IPS-NIHi7 (cell line): ENCODE data around the gene ZMYND19.
A peak's percentile ranks its signal among the peaks of the same experiment; 100 is the strongest.
"Not testable (repeated sequence)": the region's sequence is repeated elsewhere in the genome, so short reads cannot be mapped to it uniquely, and the experiment has no call there.

ENCODE experiments used
- DNase-seq: peaks from one replicate; pipeline ENCODE4 v3.0.0; 2012; ENCODE audit warnings: mixed read lengths; ENCODE audit errors: extremely low spot score

Gene ZMYND19

DNA sequence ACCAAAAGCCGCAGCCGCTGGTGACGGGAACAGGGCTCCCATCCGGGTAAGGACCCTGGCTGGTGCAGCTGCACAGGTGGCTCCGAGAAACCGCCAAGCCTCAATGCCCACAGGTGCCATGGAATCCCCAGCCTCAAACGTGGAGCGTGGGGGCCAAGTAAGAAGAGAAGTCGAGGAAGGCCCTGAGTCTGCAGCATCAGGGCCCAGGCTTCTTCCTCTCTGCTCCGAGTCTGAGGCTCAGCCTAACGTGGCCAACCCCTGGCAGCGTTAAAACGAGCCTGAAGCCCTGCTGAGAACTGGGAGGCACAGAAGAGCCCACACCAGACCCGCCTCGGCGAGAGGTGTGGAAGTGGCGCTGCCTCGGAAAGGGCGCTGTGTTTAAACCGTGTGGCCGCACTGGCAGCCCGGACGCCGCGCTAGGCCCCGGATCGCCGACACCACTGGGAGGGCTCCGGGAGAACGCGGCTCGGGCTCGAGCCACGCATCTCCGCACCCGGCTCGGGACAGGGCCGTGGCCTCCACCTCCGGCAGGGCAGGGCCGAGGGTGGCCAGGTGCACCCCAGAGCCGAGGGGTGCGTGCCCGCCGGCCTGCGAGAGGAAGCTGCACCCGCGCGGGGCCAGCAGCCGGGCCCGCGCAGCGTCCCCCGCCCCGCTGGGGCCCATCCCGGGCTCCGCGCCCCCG, 730 bp downstream of the ZMYND19 start:
- no peak for DNase-seq

DNA sequence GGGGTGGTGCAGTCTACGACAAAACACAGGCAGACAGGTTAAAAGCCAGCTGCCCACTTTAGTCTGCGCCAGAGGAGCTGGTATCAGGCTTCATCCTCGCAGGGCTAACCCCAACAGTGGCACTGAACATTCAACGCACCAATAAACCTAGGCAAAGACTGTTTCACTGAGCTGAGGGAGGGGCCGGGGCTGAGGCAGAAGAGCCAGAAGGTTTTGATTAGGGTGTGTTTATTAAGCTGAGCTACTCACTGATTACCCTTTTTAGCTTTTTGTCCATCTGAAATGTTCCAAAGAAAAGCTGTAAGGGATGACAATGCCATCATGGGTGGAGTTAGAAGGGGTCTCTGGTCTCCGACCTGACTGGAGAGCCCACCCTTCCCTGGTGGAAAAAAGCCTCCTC, 1.4 kb downstream of the ZMYND19 start:
- DNase-seq = no peak

- DNase-seq = no peak
Observed at GRCh38 chr9:137588311-137588710, 2.0 kb downstream of the ZMYND19 start.

- no peak for DNase-seq
Observed at GRCh38 chr9:137586854-137587253, 3.5 kb downstream of the ZMYND19 start.

GRCh38 chr9:137583957-137584356, 6.4 kb downstream of the ZMYND19 start:
- no peak for DNase-seq

- DNase-seq = no peak
Observed at GRCh38 chr9:137583347-137583746, 7.0 kb downstream of the ZMYND19 start.

GRCh38 chr9:137582286-137582860, 7.9 kb downstream of the ZMYND19 start:
- peak; percentile 68 for DNase-seq

DNA sequence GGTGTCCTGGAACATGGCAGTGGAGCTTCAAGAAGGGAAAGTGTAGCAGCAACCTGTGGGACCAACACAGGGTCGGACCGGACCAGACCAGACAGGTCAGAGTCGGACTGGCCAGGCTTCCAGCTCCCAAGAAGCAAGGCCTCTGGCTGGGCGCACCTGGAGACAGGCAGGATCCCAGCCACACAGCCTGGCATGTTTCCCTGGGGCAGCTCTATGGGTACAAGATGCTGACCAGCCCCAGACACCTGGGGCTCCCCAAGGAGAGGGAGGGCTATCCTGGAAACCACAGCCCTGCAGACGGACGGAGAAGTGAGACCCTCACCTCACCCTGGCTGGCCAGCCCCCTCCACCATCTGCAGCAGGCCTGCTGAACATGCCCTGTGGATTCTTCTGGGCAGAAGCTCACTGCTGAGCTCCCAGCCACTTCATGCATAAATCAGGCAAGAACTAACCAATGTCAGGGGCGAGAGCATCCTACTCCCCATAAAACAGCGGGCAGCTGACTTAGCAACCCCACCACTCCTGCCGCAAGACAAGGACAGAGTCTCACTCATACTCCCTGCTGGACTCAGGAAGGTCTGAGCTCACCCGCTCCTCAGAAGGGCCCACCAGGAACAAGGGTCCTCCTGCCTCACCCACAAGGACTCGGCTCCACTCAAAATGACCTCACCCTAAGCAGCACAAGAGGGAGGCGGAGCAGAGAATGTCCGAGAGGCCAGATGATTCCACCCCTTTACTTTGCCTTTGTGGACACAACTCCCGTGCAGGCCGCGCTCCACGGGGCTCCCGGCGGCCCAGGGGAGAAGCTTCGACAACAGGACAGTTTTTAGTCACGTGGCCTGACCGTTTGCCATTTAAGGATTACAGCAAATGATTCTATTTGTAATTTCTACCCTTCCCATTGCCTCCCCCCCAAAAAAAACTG, 8.7 kb downstream of the ZMYND19 start:
- DNase-seq = no peak

DNA sequence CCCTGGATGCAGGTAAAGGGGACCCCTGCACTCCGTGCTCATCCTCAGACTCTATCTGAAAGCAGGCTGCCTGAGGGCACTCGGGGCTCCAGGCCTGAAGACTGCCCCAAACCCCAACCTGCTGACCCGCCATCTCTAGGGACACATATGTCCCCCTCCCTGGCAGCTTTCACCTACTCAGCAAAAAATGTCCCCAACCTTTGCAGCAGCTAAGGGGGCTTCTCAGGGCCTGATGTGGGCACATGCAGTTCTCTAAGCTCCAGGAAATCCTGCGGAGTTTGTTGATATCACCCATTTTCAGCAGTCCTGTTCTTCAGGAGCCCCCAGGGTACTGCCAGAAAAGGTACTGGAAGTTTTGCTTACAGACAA, 9.4 kb downstream of the ZMYND19 start:
- no peak for DNase-seq

DNA sequence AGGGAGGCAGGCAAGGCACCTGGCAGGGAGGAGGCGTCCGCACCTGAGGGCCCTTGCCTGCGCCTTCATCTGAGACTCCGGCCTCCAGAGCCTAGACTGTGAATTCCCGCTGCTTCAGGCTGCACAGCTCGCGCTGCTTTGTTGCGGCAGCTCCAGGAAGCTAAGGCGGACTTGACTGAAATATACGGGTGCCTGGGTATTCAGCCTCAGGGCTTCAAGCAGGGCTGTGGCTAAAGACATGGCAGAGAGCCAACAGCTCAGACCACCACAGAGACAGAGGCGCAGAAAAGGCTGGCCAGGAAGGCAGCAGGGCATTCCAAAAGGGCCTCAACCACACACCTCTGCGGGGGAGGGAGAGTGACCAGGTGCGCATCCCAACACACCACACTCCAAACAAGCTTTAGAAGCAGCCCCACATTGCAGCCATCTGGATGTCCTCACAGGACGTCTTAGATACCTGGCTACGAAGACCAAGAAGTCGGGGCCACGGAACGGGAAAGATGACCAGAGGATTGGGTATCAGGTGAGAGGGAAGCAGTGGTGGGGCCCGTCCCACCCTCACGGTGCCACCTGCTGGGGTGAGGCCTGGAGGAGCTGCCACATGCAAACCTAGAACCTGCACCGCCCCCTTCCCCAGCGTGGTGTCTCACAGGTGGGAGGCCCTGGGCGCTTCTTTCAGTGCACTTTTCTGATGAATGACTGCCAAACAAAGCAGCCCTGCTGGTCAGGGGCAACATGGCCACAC, 9.9 kb downstream of the ZMYND19 start:
- no peak for DNase-seq

- DNase-seq = no peak
Observed at GRCh38 chr9:137579259-137579604, 11.1 kb downstream of the ZMYND19 start.

DNA sequence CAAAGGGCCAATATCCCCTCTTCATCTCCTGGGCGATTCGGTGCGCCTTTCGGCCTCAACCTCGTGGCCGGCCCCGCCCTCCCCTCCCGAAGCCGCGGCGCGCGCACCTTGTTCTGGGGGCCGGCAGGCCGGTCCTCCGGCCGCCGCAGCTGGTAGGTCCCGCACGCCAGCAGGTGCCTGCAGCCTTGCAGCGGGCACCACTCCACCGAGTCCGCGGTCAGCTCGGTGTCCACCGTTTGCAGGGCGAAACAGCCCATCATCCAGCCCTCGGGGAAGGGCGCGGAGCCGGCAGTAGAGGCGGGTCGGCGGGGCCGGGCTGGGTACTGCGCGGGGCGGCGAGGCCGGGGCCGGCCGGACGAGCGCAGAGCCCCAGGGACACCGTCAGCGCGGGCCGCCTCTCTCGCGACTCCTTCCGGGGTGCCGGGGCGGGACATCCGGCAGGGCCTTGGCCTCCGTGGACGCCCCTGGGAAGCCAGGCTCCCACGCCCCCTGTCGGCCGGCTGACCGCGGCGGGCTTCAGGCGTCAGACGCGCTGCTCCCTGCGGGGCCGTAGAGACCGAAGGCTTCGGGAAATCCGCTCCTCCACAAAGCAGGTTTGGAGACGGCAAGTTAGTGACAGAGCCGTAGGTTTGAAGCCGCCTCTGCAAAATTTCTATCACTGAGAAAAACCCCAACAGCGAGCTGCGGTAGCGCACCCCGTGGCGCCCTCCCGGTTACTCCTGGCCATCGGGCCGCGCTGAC, 11.6 kb downstream of the ZMYND19 start, which contains the start of gene DPH7:
Gene DPH7 (minus strand): TSS at position 408 of the 741 bp plus-strand sequence. CDS start 148 bp downstream, at position 260.
- DNase-seq = peak; percentile 98

- DNase-seq = no peak
Observed at GRCh38 chr9:137575716-137576411, 14.4 kb downstream of the ZMYND19 start.

- DNase-seq = no peak
Observed at GRCh38 chr9:137575364-137575715, 15.0 kb downstream of the ZMYND19 start.

DNA sequence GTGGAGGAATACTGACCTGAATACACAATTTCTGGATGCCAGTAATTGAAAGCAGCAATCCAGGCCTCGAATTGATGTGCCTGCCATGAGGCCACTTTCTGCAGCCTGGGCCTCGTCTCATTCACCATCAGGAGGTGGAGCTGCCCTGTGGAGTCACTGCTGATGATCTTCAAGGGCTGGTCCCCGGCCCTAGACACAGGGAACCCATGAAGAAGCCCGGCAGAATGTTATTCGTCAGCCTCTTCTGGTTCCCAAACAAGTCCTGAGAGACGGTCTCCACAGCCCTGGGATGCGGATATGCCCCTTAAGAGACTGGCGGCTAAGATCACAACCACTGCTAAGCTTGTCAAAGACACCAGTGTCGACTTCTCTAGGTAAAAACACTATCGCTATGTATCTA, 16.1 kb downstream of the ZMYND19 start:
- no peak for DNase-seq

- no peak for DNase-seq
Observed at GRCh38 chr9:137570566-137570965, 19.7 kb downstream of the ZMYND19 start.

- no peak for DNase-seq
Observed at GRCh38 chr9:137569609-137570203, 20.6 kb downstream of the ZMYND19 start.

GRCh38 chr9:137568445-137568844, 21.9 kb downstream of the ZMYND19 start:
- DNase-seq = not testable (repeated sequence)

DNA sequence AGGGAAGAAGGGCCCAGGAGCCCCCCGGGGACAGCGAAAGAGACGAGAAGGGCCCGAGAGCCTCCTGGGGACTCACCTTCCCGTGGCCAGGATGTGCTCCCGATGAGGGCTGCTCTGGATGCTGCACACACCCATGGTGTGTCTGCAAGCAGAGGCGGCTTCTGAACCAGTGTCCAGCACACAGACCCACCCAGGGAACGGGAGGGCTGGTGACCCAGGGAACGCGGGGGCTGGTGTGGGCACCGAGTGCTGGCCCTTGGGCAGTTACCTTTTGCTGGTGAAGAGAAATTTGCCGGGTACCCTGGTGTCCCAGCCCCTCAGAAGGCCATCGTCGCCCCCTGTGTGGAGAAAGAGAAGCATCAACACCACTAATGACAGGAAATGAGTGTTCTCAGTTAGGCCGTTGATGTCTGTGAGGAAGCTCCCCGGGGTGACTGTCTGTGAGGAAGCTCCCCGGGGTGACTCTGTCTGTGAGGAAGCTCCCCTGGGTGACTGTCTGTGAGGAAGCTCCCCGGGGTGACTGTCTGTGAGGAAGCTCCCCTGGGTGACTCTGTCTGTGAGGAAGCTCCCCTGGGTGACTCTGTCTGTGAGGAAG, 25.4 kb downstream of the ZMYND19 start:
- DNase-seq = no peak

DNA sequence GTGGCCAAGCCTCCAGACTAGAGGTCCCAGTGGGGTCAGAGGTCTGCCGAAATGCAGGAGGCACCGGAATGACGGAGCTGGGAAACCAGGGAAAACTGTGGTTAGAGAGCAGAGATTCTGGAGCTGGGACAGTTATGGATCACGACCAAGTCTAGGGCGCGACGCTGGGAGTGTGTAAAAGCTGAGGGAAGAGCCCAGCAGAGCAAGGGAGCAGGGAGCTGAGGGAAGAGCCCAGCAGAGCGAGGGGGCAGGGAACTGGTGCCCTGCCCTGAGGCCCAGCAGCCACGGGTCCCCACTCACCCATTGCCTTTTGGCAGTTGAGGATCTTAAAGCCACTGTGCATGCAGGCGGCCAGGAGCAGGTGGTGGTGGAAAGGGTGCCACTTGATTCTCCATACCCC, 26.2 kb downstream of the ZMYND19 start:
- DNase-seq = no peak
